ENCODE data around the gene CMC4.
A peak's percentile ranks its signal among the peaks of the same experiment; 100 is the strongest.

The CMC4 gene

GRCh38 chrX:155028129-155028528 is 42.8 kb downstream of the CMC4 start:
- Histone ChIP-seq H3K4me3 (ENCODE audit: insufficient read depth, low read length, poor library complexity, severe bottlenecking) (peak overlapping the region; percentile 90), H2AFZ (ENCODE audit: low read depth, low read length, severe bottlenecking) (peak overlapping the region; percentile 24), H3K79me2 (ENCODE audit: insufficient read depth, low read length) (peaks cover 33% of the 10 kb centered on the region), H3K36me3 (ENCODE audit: low read length) (no peaks in the 10 kb centered on the region), H3F3A (ENCODE audit: insufficient read depth) (peaks cover 12% of the 10 kb centered on the region), H3K9ac (ENCODE audit: low read length) (peak overlapping the region; percentile 87), H4K20me1 (ENCODE audit: low read depth, low read length) (no peaks in the 10 kb centered on the region), H3K27me3 (ENCODE audit: low read length) (no peaks in the 10 kb centered on the region), H3K9me2 (replicated peaks; ENCODE audit: insufficient read depth, low read length) (no peaks in the 10 kb centered on the region), H3K9me3 (ENCODE audit: insufficient read depth, low read length) (no peaks in the 10 kb centered on the region), H3K27ac (ENCODE audit: low read depth, low read length) (peak overlapping the region; percentile 98), H3K4me2 (ENCODE audit: low read depth, low read length, poor library complexity, severe bottlenecking) (peak overlapping the region; percentile 79)
- TF ChIP-seq CTCF (IDR thresholded peaks at IDR 0.05; ENCODE audit: insufficient read depth, low read length, poor library complexity, severe bottlenecking) (no peak), EZH2phosphoT487 (conservative IDR thresholded peaks at IDR 0.05; ENCODE audit: low read length) (no peak)

GRCh38 chrX:155027509-155028066 is 43.3 kb downstream of the CMC4 start:
- Histone ChIP-seq H3K4me2 (ENCODE audit: low read depth, low read length, poor library complexity, severe bottlenecking) (peak overlapping the region; percentile 79), H3F3A (ENCODE audit: insufficient read depth) (peaks cover 12% of the 10 kb centered on the region), H3K9me2 (replicated peaks; ENCODE audit: insufficient read depth, low read length) (no peaks in the 10 kb centered on the region), H4K20me1 (ENCODE audit: low read depth, low read length) (no peaks in the 10 kb centered on the region), H2AFZ (ENCODE audit: low read depth, low read length, severe bottlenecking) (peak overlapping the region; percentile 51), H3K9ac (ENCODE audit: low read length) (peak overlapping the region; percentile 87), H3K79me2 (ENCODE audit: insufficient read depth, low read length) (peaks cover 33% of the 10 kb centered on the region), H3K36me3 (ENCODE audit: low read length) (no peaks in the 10 kb centered on the region), H3K9me3 (ENCODE audit: insufficient read depth, low read length) (no peaks in the 10 kb centered on the region), H3K4me3 (ENCODE audit: insufficient read depth, low read length, poor library complexity, severe bottlenecking) (peak overlapping the region; percentile 90), H3K27me3 (ENCODE audit: low read length) (no peaks in the 10 kb centered on the region), H3K27ac (ENCODE audit: low read depth, low read length) (peak overlapping the region; percentile 98)
- TF ChIP-seq EZH2phosphoT487 (conservative IDR thresholded peaks at IDR 0.05; ENCODE audit: low read length): no peak
- no peak for TF ChIP-seq CTCF (IDR thresholded peaks at IDR 0.05; ENCODE audit: insufficient read depth, low read length, poor library complexity, severe bottlenecking)

GRCh38 chrX:155026727-155027508 is 44.0 kb downstream of the CMC4 start, which contains the start of gene FUNDC2:
Gene FUNDC2 (plus strand): TSS chrX:155026844. CDS start chrX:155026939, 95 bp downstream.
- H3K79me2 ChIP-seq (ENCODE audit: insufficient read depth, low read length): peaks cover 33% of the 10 kb centered on the region
- peak within 1 kb of the TSS; percentile 98 for H3K4me2 ChIP-seq (ENCODE audit: low read depth, low read length, poor library complexity, severe bottlenecking)
- TF ChIP-seq CTCF (IDR thresholded peaks at IDR 0.05; ENCODE audit: insufficient read depth, low read length, poor library complexity, severe bottlenecking) (no peak), EZH2phosphoT487 (conservative IDR thresholded peaks at IDR 0.05; ENCODE audit: low read length) (no peak)

More at GRCh38 chrX:155026727-155027508, 44.0 kb downstream of the CMC4 start, which contains the start of gene FUNDC2:
- peak within 1 kb of the TSS; percentile 87 for H3K9ac ChIP-seq (ENCODE audit: low read length)
- no peaks in the 10 kb centered on the region for H3K36me3 ChIP-seq (ENCODE audit: low read length)
- H3K9me3 ChIP-seq (ENCODE audit: insufficient read depth, low read length): no peaks in the 10 kb centered on the region
- peak within 1 kb of the TSS; percentile 98 for H3K27ac ChIP-seq (ENCODE audit: low read depth, low read length)
- H3K4me3 ChIP-seq (ENCODE audit: insufficient read depth, low read length, poor library complexity, severe bottlenecking): peak within 1 kb of the TSS; percentile 90
- H3K27me3 ChIP-seq (ENCODE audit: low read length): no peaks in the 10 kb centered on the region
- H2AFZ ChIP-seq (ENCODE audit: low read depth, low read length, severe bottlenecking): peak within 1 kb of the TSS; percentile 54
- no peaks in the 10 kb centered on the region for H4K20me1 ChIP-seq (ENCODE audit: low read depth, low read length)
- H3F3A ChIP-seq (ENCODE audit: insufficient read depth): peaks cover 12% of the 10 kb centered on the region
- no peaks in the 10 kb centered on the region for H3K9me2 ChIP-seq (replicated peaks; ENCODE audit: insufficient read depth, low read length)

Data from SU-DHL-6 (cell line).